Naive B cell (primary cell): ENCODE results near the gene CAMSAP1. TPM values are rescaled to one million over a fixed set of nuclear protein-coding genes. Genes with fewer than 3 reads are reported as not detected.
"Not testable (repeated sequence)": the region's sequence is repeated elsewhere in the genome, so short reads cannot be mapped to it uniquely, and the experiment has no call there.

Source experiments
- ATAC-seq, 2 donors: fragments of 150-1000 bp; cut with Tn5 transposase; 2 replicates each; pipeline ENCODE4 v1.10.0; 2021; ENCODE audit warnings: low read depth in 2 of 2, mild to moderate bottlenecking in 2 of 2, moderate library complexity in 2 of 2
- DNase-seq: peaks from one replicate; pipeline ENCODE4 v3.0.0; 2022
- H3K27ac Mint-ChIP-seq, 6 donors: one replicate each; pipeline ENCODE4 v1.8.0; 2020 to 2022; ENCODE audit warnings: mild to moderate bottlenecking in 6 of 6, mixed read lengths in 6 of 6, moderate library complexity in 5 of 6, inconsistent platforms in 2 of 6
- H3K27me3 Mint-ChIP-seq, 3 donors: one replicate each; pipeline ENCODE4 v1.8.0; 2021 to 2022; ENCODE audit warnings: mixed read lengths in 3 of 3, mild to moderate bottlenecking in 1 of 3
- H3K36me3 Mint-ChIP-seq, 2 donors: one replicate each; pipeline ENCODE4 v1.8.0; 2020 to 2022; ENCODE audit warnings: mixed read lengths in 2 of 2, inconsistent platforms in 1 of 2, mild to moderate bottlenecking in 1 of 2
- H3K4me1 Mint-ChIP-seq, 3 donors: one replicate each; pipeline ENCODE4 v1.8.0; 2020 to 2022; ENCODE audit warnings: mixed read lengths in 3 of 3, inconsistent platforms in 1 of 3, mild to moderate bottlenecking in 1 of 3, moderate library complexity in 1 of 3
- H3K4me3 Mint-ChIP-seq, 8 donors: one replicate each; pipeline ENCODE4 v1.8.0; 2020 to 2022; ENCODE audit warnings: mild to moderate bottlenecking in 8 of 8, mixed read lengths in 8 of 8, moderate library complexity in 8 of 8, inconsistent platforms in 2 of 8
- H3K9me3 Mint-ChIP-seq, 7 donors: one replicate each; pipeline ENCODE4 v1.8.0; 2020 to 2022; ENCODE audit warnings: mixed read lengths in 7 of 7, mild to moderate bottlenecking in 5 of 7, inconsistent platforms in 2 of 7, moderate library complexity in 1 of 7
- polyA plus RNA-seq, 6 donors: library from polyadenylated mRNA; unstranded; fragments of 300-500 nt; fragmentation: Illumina TruSeq; gene quantifications; one replicate each; pipeline ENCODE4 v1.2.3, GENCODE V29; 2021; ENCODE audit warnings: low read depth in 6 of 6

CAMSAP1 gene
- polyA plus RNA-seq, 6 donors from 2014 or later, result 0.95 to 3.5 (median 2.0) TPM; not detected in 1

- no peak for DNase-seq
- Mint-ChIP-seq H3K27me3 (no peaks in the 10 kb centered on the region), H3K9me3 (no peaks in the 10 kb centered on the region), H3K4me1 (peaks cover 0 to 5% (median 4%) of the 10 kb centered on the region in 3 donors), H3K27ac (no peak overlapping the region), H3K4me3 (no peak overlapping the region), H3K36me3 (peaks cover 11 to 27% of the 10 kb centered on the region in 2 donors)
- ATAC-seq, result no peak
These were observed 41.1 kb upstream of the CAMSAP1 start for GRCh38 chr9:135948446-135948845.

- H3K36me3 Mint-ChIP-seq, result peaks cover 11 to 25% of the 10 kb centered on the region in 2 donors
- no peaks in the 10 kb centered on the region for H3K9me3 Mint-ChIP-seq
- H3K27ac Mint-ChIP-seq, result no peak overlapping the region
- H3K27me3 Mint-ChIP-seq, result no peaks in the 10 kb centered on the region
- peak overlapping the region in 1 of 8 donors; percentile 63 for H3K4me3 Mint-ChIP-seq
- ATAC-seq (no peak), DNase-seq (no peak)
- H3K4me1 Mint-ChIP-seq, result peaks cover 0 to 5% (median 4%) of the 10 kb centered on the region in 3 donors
These were observed 40.2 kb upstream of the CAMSAP1 start for GRCh38 chr9:135947582-135947981.

- not testable (repeated sequence) for H3K27me3 Mint-ChIP-seq, ATAC-seq, DNase-seq, H3K4me1 Mint-ChIP-seq, H3K4me3 Mint-ChIP-seq, H3K9me3 Mint-ChIP-seq
- peaks cover 11 to 24% of the 10 kb centered on the region in 2 donors for H3K36me3 Mint-ChIP-seq
- H3K27ac Mint-ChIP-seq, result peak overlapping the region in 1 of 6 donors; percentile 26
These were observed 39.8 kb upstream of the CAMSAP1 start for GRCh38 chr9:135947105-135947504.

- Mint-ChIP-seq H3K9me3 (no peaks in the 10 kb centered on the region), H3K27me3 (no peaks in the 10 kb centered on the region), H3K4me3 (no peak overlapping the region), H3K36me3 (peaks cover 16 to 30% of the 10 kb centered on the region in 2 donors), H3K27ac (peak overlapping the region in 1 of 6 donors; percentile 77), H3K4me1 (peaks cover 0 to 5% (median 4%) of the 10 kb centered on the region in 3 donors)
- no peak for DNase-seq
- no peak for ATAC-seq
These were observed 39.1 kb upstream of the CAMSAP1 start for GRCh38 chr9:135946392-135946994.

- Mint-ChIP-seq H3K27me3 (no peaks in the 10 kb centered on the region), H3K9me3 (no peaks in the 10 kb centered on the region), H3K4me3 (no peak overlapping the region), H3K36me3 (peaks cover 16 to 31% of the 10 kb centered on the region in 2 donors), H3K4me1 (peaks cover 0 to 5% (median 4%) of the 10 kb centered on the region in 3 donors), H3K27ac (peak overlapping the region in 1 of 6 donors; percentile 77)
- ATAC-seq, result no peak
- no peak for DNase-seq
These were observed 38.6 kb upstream of the CAMSAP1 start for GRCh38 chr9:135945969-135946368.

- no peaks in the 10 kb centered on the region for H3K9me3 Mint-ChIP-seq
- H3K27ac Mint-ChIP-seq, result peak overlapping the region in 1 of 6 donors; percentile 2
- no peak for ATAC-seq
- no peaks in the 10 kb centered on the region for H3K27me3 Mint-ChIP-seq
- H3K36me3 Mint-ChIP-seq, result peaks cover 10 to 32% of the 10 kb centered on the region in 2 donors
- no peak for DNase-seq
- H3K4me1 Mint-ChIP-seq, result peaks cover 0 to 5% (median 5%) of the 10 kb centered on the region in 3 donors
- H3K4me3 Mint-ChIP-seq, result no peak overlapping the region
These were observed 37.3 kb upstream of the CAMSAP1 start for GRCh38 chr9:135944444-135945252.

GRCh38 chr9:135943604-135944003 lies 36.3 kb upstream of the CAMSAP1 start:
- H3K4me1 Mint-ChIP-seq, result peaks cover 0 to 10% (median 10%) of the 10 kb centered on the region in 3 donors
- DNase-seq, H3K4me3 Mint-ChIP-seq, H3K9me3 Mint-ChIP-seq, H3K27me3 Mint-ChIP-seq, ATAC-seq, H3K27ac Mint-ChIP-seq: not testable (repeated sequence)
- peaks cover 10 to 38% of the 10 kb centered on the region in 2 donors for H3K36me3 Mint-ChIP-seq

- H3K4me1 Mint-ChIP-seq, result peaks cover 0 to 6% (median 5%) of the 10 kb centered on the region in 3 donors
- no peaks in the 10 kb centered on the region for H3K9me3 Mint-ChIP-seq
- H3K27me3 Mint-ChIP-seq, result no peaks in the 10 kb centered on the region
- H3K4me3 Mint-ChIP-seq, result no peak overlapping the region
- DNase-seq, result no peak
- H3K36me3 Mint-ChIP-seq, result peaks cover 10 to 40% of the 10 kb centered on the region in 2 donors
- H3K27ac Mint-ChIP-seq, result no peak overlapping the region
- ATAC-seq, result no peak
These were observed 34.1 kb upstream of the CAMSAP1 start for GRCh38 chr9:135941288-135941995.

GRCh38 chr9:135939351-135940265 lies 32.3 kb upstream of the CAMSAP1 start:
- H3K4me1 Mint-ChIP-seq, result peaks cover 0 to 9% (median 6%) of the 10 kb centered on the region in 3 donors
- no peak for ATAC-seq
- H3K4me3 Mint-ChIP-seq, result no peak overlapping the region
- peaks cover 11 to 48% of the 10 kb centered on the region in 2 donors for H3K36me3 Mint-ChIP-seq
- no peak for DNase-seq
- no peaks in the 10 kb centered on the region for H3K27me3 Mint-ChIP-seq
- H3K9me3 Mint-ChIP-seq, result peaks cover 0 to 1% (median 0%) of the 10 kb centered on the region in 7 donors
- peak overlapping the region in 3 of 6 donors; percentile 63 to 95 (median 83) for H3K27ac Mint-ChIP-seq

- ATAC-seq (no peak), DNase-seq (no peak)
- peaks cover 0 to 9% (median 6%) of the 10 kb centered on the region in 3 donors for H3K4me1 Mint-ChIP-seq
- no peaks in the 10 kb centered on the region for H3K27me3 Mint-ChIP-seq
- H3K27ac Mint-ChIP-seq, result peak overlapping the region in 1 of 6 donors; percentile 59
- H3K9me3 Mint-ChIP-seq, result peaks cover 0 to 1% (median 0%) of the 10 kb centered on the region in 7 donors
- H3K4me3 Mint-ChIP-seq, result peak overlapping the region in 1 of 8 donors; percentile 52
- peaks cover 16 to 33% of the 10 kb centered on the region in 2 donors for H3K36me3 Mint-ChIP-seq
These were observed 30.5 kb upstream of the CAMSAP1 start for GRCh38 chr9:135937521-135938489.

GRCh38 chr9:135933114-135933513 lies 25.8 kb upstream of the CAMSAP1 start:
- H3K36me3 Mint-ChIP-seq, result peaks cover 11 to 18% of the 10 kb centered on the region in 2 donors
- no peak for ATAC-seq
- H3K27me3 Mint-ChIP-seq, result no peaks in the 10 kb centered on the region

More at GRCh38 chr9:135933114-135933513, 25.8 kb upstream of the CAMSAP1 start:
- Mint-ChIP-seq H3K4me3 (no peak overlapping the region), H3K9me3 (peaks cover 0 to 1% (median 0%) of the 10 kb centered on the region in 7 donors), H3K4me1 (peaks cover 0 to 3% (median 0%) of the 10 kb centered on the region in 3 donors), H3K27ac (no peak overlapping the region)
- DNase-seq, result no peak
